ENCODE data around the gene KRT74.

KRT74 gene

GRCh38 chr12:52575256-52575655, 1.6 kb upstream of the KRT74 start:
- DNase-seq (ENCODE audit: low read depth in 2 of 2): no peak

GRCh38 chr12:52573306-52573705, 337 bp downstream of the KRT74 start:
- no peak for DNase-seq (ENCODE audit: low read depth in 2 of 2)

DNA sequence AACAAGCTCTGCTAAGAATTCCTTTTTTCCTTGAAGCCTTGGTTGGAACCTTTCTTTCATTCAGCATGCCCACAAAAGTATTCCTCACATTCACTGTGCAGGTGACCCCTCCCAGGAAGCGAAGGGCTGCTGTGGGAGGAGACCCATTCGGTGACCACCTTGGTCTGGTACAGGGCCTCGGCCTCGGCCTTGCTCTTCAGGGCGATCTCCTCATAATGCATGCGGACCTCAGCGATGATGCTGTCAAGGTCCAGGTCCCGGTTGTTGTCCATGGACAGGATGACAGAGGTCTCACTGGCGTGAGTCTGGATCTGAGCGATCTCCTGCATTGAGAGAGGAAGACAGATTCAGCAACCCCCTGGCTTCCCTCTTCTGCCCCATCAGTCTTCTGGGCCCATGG, 3.1 kb downstream of the KRT74 start:
- no peak for DNase-seq (ENCODE audit: low read depth in 2 of 2)

DNA sequence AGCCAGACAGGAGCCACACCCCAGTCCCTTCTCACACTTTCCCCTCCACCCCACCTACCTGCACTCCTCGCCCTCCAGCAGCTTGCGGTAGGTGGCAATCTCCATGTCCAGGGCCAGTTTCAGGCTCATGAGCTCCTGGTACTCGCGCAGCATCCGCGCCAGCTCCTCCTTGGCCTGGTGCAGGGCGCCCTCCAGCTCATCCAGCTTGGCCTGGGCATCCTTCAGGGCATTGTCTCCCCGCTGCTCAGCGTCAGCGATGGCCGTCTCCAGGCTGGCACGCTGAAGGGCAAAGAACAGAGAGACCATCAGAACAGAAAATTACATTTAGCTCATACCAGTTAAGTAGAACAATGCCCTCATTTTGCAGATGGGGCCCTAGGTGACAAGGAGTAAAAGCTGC, 5.5 kb downstream of the KRT74 start:
- no peak for DNase-seq (ENCODE audit: low read depth in 2 of 2)

DNA sequence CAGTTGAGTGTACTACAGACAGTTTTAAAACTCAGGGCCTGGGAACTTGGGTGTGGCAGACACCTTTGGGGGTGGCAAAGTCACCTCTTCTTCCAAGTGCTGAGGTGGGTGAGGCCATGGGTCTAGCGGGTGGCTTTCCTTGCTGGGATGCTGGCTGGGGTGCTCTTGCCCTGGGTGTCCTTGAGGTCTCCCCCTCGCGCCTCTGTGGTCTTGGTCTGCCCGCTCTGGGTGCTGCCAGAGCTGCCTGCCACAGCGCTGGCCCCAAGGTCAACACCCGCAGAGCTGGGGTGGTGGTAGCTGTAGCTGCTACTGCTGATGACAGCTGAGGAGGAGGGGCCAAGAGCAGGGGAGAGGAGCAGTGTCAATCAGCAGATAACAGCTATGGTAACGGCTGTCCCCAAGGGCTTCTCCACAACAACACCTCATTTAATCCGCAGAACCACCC, 6.8 kb downstream of the KRT74 start:
- no peak for DNase-seq (ENCODE audit: low read depth in 2 of 2)

DNA sequence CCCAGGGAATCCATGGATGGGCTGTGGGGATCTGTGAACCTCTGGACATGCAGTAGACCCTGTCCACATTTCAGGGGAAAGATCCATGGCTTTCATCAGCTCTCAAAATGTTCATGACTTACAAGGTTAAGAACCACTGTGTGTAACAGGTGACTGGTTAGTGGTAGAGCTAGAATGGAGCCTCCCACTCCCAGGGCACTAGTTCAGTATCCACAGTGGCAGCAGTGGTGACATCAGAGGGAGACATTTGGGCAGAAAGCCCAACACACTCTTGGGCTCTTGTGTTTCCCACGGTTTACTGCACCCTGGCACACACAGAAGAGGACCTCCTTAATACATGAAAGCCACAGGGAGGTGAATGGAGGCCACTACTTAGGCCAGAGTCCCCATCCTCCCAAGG, 9.1 kb downstream of the KRT74 start:
- no peak for DNase-seq (ENCODE audit: low read depth in 2 of 2)

GRCh38 chr12:52561880-52562449, 11.7 kb downstream of the KRT74 start:
- DNase-seq (ENCODE audit: low read depth in 2 of 2): no peak

- DNase-seq (ENCODE audit: low read depth in 2 of 2): no peak
Observed at GRCh38 chr12:52559979-52560378, 13.7 kb downstream of the KRT74 start.

DNA sequence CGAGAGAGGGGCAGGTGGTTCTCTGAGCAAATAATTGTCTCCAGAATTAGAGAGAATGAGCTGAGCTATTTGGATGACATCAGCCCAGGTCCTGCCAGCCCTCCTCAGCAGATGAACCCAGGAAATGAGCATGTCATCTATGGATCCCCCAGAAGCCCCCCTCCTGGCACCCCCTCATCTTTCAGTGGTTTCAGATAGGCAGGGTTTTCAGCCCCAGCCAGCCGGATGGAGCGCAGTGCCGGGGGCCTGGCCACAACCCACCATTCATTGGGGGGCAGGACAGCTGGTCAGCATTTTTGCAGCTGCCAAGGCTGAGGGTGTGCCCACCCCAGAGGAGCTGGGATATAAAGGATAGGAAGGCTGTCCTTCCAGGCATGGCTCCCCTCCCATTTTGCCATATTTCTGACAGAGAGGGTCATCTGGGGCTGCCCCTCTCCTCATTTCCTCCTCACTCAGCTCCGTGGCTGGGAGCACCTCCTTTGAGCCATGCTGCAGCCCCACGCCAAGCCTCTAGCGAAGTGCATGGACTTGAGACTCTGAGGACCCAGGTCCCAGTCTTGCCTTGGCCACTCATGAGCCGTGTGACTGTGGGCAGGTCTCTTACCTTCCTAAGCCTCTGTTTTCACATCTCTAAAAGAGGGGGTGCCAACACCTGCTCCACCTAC, 14.7 kb downstream of the KRT74 start:
- DNase-seq (ENCODE audit: low read depth in 2 of 2): no peak

- DNase-seq (ENCODE audit: low read depth in 2 of 2): no peak
Observed at GRCh38 chr12:52557476-52557875, 16.2 kb downstream of the KRT74 start.

DNA sequence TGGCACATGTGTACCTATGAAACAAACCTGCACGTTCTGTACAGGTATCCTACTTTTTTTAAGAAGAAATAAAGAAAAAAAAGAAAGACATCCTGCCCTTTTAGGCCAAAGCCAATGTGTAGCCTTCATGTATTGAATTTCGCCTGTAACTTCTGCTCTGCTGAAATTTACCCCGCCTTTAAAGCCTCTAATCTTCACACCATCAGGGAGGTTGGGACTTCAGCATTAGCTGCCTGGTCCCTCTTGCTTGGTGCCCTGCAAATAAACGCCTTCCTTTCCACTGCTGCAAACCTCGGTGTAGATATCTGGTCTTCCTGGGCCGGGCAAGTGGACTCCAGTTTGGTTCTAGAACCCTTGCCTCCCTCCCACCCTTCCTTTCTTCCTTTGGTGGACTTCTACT, 18.1 kb downstream of the KRT74 start:
- no peak for DNase-seq (ENCODE audit: low read depth in 2 of 2)

- DNase-seq (ENCODE audit: low read depth in 2 of 2): no peak
Observed at GRCh38 chr12:52552681-52553195, 20.9 kb downstream of the KRT74 start, which contains the start of gene KRT71. Gene KRT71 (minus strand): TSS chr12:52553145. CDS start chr12:52553077, 68 bp downstream.

- DNase-seq (ENCODE audit: low read depth in 2 of 2): no peak
Observed at GRCh38 chr12:52552055-52552454, 21.6 kb downstream of the KRT74 start.

GRCh38 chr12:52551216-52551865, 22.3 kb downstream of the KRT74 start:
- no peak for DNase-seq (ENCODE audit: low read depth in 2 of 2)

DNA sequence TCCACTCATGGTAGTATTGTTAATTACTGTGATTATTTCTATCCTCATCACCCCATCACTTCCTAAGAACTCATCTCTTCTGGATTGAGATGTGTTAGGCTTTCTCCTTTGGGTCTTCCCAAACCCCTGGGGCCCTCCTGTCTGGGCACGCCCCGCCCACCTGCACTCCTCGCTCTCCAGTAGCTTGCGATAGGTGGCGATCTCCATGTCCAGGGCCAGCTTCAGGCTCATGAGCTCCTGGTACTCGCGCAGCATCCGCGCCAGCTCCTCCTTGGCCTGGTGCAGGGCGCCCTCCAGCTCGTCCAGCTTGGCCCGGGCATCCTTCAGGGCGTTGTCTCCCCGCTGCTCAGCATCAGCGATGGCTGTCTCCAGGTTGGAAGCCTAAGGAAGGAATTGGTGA, 27.5 kb downstream of the KRT74 start:
- no peak for DNase-seq (ENCODE audit: low read depth in 2 of 2)

DNA sequence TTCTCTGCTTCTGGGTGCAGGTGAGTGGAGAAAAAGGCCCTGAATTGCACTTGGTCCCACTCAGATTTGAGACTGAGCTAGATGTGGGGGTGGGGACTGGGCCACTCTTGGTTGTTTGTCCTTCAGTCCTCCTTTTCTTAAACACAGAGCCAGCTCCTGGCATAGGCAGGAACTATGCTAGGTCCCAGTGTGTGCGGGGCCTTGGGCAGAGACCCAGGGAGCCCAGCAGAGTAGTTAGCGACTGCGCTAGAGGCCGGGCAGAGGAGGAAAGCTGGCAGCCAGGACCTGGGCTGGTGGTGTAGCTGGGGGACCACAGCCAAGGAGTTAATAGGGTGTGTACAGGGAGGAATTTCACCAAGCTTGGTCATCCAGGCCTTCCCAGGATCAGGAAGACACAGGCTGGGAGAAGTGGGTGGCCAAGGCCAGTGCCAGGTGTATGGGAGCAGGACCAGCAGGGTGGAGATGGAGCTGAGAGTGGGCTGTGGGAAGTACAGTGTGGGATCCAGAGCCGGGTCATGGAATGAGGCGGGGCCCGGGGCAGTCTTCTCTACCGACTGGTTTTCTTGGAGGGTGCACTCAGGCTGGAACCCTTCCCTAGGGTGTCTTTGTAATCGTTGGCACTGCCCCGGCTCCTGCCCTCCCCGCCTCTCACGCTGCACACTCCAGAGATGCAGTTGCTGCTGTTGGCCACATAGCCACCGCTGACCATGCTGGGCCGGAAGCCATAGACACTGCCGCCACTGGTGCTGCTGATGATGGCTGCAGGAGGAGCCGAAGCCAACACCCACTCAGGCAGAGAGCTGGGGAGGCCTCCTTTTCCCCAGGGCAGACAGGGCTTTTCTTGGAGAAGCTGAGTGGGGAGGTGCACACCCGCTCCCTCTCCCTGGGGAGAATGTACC, 29.4 kb downstream of the KRT74 start:
- no peak for DNase-seq (ENCODE audit: low read depth in 2 of 2)

GRCh38 chr12:52542785-52543318, 30.8 kb downstream of the KRT74 start:
- DNase-seq (ENCODE audit: low read depth in 2 of 2): no peak

DNA sequence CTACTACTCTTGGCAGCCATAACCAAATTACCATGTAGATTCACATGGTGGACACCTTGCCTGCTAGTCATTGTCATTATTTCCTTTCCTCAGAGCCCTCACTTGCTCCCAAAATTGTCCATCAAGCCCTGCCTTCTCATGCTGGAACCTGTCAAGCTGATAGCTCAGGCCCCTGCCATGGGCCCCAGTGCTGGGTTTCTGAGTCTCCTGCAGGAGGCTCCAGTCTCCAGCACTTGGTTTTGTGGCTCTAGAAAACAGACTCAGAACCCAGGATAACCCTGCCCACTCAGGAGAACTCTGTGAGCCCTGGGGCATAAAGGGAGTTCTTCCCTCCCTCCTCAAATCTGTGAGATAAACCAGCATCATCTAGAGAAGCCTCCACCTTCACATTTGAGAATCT, 31.5 kb downstream of the KRT74 start:
- no peak for DNase-seq (ENCODE audit: low read depth in 2 of 2)

DNA sequence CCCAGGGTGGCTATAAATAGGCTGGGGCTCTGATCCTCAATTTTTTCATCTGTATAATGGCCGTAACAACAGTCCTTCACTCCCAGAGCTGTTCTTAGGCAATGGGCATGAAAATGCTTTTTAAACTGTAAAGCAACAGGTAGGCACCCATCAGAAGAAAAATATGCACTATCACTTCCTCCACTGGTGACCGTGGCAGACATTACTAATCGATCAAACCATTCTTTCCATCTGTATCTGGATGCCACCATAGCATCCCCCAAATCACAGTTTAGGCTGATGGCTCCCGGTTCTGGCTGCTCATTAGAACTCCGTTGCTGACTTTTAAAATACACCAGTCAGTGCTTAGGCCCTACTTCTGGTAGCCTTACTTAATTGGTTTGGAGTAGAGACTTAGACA, 31.9 kb downstream of the KRT74 start:
- no peak for DNase-seq (ENCODE audit: low read depth in 2 of 2)

GRCh38 chr12:52540531-52540930, 33.1 kb downstream of the KRT74 start:
- no peak for DNase-seq (ENCODE audit: low read depth in 2 of 2)

DNA sequence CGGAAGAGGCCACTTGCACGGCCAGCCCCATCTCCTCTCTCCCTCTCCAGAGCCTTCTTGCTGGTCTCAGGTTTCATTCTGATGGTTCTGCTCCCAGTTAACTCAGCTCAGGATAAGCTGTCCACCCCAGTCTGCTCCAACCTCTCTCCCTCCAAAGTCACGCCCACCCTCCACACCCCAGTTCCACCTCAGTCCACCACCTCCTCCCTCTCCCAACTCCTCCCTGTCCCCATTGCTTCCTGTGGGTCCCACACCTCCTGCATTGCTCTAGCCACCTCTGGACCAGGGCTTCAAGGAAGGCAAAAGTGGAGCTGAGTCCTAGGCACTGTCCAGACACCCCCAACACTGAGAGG, 33.8 kb downstream of the KRT74 start:
- DNase-seq (ENCODE audit: low read depth in 2 of 2): no peak

Data from stimulated activated CD4-positive, alpha-beta T cell treated with anti-CD3 and anti-CD28 coated beads, Interleukin-12 subunit alpha, Interleukin-12 subunit beta, amount 100 ng/mL, for 24 hours (primary cell).